ENCODE results near the gene AHCY. TPM values are rescaled to one million over a fixed set of nuclear protein-coding genes. Genes with fewer than 3 reads are reported as not detected.

AHCY gene
- total RNA-seq, 1 donor from 2014 or later: 77.9 TPM

DNA sequence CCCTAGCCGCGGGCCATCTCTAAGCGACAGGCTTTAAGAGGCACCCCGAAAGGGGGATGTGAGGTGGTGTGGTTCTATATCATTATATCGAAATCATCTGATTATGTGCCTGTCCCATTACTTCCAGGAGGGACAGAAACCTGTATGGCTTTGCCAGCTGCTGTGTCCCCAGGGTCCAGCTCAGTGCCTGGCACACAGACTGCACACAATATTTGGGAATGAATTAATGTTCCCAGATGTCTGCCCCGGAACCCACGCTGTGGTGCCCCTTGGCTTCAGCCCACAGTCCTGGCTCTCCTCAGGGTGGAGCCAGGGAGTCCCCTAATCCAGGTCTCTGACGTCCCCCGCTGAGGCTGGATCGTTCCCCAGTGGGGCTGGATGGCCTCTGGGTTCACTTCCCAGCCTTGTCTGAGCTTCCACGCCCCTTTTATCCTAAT, 8.9 kb upstream of the AHCY start:
- TF ChIP-seq, protein P1, sequence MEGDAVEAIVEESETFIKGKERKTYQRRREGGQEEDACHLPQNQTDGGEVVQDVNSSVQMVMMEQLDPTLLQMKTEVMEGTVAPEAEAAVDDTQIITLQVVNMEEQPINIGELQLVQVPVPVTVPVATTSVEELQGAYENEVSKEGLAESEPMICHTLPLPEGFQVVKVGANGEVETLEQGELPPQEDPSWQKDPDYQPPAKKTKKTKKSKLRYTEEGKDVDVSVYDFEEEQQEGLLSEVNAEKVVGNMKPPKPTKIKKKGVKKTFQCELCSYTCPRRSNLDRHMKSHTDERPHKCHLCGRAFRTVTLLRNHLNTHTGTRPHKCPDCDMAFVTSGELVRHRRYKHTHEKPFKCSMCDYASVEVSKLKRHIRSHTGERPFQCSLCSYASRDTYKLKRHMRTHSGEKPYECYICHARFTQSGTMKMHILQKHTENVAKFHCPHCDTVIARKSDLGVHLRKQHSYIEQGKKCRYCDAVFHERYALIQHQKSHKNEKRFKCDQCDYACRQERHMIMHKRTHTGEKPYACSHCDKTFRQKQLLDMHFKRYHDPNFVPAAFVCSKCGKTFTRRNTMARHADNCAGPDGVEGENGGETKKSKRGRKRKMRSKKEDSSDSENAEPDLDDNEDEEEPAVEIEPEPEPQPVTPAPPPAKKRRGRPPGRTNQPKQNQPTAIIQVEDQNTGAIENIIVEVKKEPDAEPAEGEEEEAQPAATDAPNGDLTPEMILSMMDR (IDR thresholded peaks at IDR 0.05): no peak
- intact Hi-C loops (cut with micrococcal nuclease): loop anchor here (1.0 to 5.0 kb wide), 7 partner anchors 9 to 457 kb away; partner anchors contain the start of gene AHCY
- Mint-ChIP-seq H3K9me3 (no peaks in the 10 kb centered on the region), H3K27me3 (peaks cover 19% of the 10 kb centered on the region), H3K4me3 (no peak overlapping the region), H3K27ac (no peak overlapping the region), H3K36me3 (ENCODE audit: low read depth) (no peaks in the 10 kb centered on the region), H3K4me1 (peaks cover 7% of the 10 kb centered on the region)
- POLR2A ChIA-PET: interaction anchor here (0.6 to 1.9 kb wide), 7 partner anchors 51 to 458 kb away, joined by 3 to 8 read pairs (median 4); partner anchors contain the start of genes DYNLRB1 and ITCH
- CTCF ChIA-PET: interaction anchor here (0.6 to 4.1 kb wide), 50 partner anchors 10 to 460 kb away, joined by 3 to 95 read pairs (median 5); partner anchors contain the start of genes AHCY, DYNLRB1, ITCH and MAP1LC3A
- DNase-seq (no peak), ATAC-seq (ENCODE audit: low read depth) (no peak)

DNA sequence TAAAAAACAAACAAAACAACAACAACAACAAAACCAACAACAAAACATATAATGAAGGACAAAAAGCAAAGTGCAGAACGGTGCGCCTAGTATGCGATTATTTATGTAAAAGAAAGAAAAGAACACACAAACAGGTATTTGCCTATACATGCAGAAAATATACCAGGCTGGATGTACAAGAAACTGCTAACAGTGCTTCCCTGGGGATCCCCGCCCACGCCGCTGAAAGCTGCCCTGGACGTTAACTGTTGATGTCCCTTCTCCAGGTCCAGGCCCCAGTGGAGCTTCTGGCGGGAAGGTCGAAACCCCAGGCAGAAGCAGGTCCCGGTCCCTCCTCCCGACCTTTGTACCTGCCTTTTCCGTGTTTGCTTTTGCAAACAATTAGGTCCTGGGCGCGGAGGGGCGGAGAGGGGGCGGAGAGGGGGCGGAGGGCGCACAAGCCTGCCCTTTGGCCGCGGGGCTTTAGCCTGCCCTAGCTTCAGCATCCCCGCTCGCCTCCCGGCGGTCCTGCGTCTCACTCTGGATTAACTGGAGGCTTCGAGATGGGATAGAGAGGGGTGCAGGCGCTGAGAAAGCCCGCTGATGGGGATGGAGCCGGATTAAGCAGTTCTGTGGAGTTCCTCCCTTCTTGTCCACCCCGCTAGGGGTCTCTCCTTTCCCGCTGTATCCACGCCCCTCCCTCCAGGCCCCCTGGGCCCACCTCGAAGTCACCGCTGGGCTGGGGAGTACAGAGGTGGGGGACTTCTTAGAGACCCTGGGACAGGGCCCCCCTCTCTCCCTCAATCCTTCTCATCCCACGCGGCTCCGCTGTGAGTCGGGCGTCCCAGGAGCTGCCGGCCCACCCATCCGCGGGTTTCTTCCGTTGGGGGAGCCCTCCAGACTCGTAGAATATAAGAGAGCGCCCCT, 8.2 kb upstream of the AHCY start:
- peaks cover 7% of the 10 kb centered on the region for H3K4me1 Mint-ChIP-seq
- peaks cover 19% of the 10 kb centered on the region for H3K27me3 Mint-ChIP-seq
- DNase-seq: no peak
- intact Hi-C loops (cut with micrococcal nuclease): loop anchor here (1.0 to 5.0 kb wide), 7 partner anchors 8 to 458 kb away; partner anchors contain the start of gene AHCY
- ATAC-seq (ENCODE audit: low read depth): no peak
- H3K9me3 Mint-ChIP-seq: no peaks in the 10 kb centered on the region
- TF ChIP-seq, protein P1 (IDR thresholded peaks at IDR 0.05): no peak
- CTCF ChIA-PET: interaction anchor here (1.2 to 4.1 kb wide), 16 partner anchors 9 to 461 kb away, joined by 4 to 95 read pairs (median 10); partner anchors contain the start of genes AHCY, DYNLRB1 and ITCH
- H3K4me3 Mint-ChIP-seq: no peak overlapping the region
- H3K36me3 Mint-ChIP-seq (ENCODE audit: low read depth): no peaks in the 10 kb centered on the region
- POLR2A ChIA-PET: interaction anchor here (1.8 kb wide), 1 partner anchor 206 kb away, joined by 4 read pairs; no protein-coding TSS in a partner anchor
- no peak overlapping the region for H3K27ac Mint-ChIP-seq

DNA sequence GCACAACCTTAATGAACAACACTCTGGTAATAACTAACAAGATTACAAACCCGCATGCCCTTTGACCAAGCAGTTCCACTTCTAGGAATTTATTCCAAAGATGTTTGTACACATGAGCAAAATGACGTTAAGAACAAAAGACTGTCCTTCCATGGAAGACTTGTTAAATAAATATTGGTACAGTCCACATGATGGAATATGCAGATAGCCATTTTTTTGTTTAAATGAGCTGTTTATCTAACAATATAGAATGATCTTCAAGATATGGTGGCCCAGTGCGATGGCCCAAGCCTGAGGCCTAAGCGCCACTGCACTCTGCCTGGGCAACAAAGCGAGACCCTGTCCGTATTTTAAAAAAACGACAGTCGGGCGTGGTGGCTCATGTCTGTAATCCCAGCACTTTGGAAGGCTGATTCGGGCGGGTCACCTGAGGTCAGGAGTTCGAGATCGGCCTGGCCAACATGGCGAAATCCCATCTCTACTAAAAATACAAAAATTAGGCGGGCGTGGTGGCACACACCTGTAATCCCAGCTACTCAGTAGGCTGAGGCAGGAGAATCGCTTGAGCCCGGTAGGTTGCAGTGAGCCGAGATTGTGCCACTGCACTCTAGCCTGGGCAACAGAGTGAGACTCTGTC, 7.4 kb upstream of the AHCY start:
- TF ChIP-seq, protein P1 (IDR thresholded peaks at IDR 0.05): no peak
- DNase-seq (no peak), ATAC-seq (ENCODE audit: low read depth) (no peak)
- H3K27ac Mint-ChIP-seq: no peak overlapping the region
- ChIA-PET CTCF (interaction anchor here (1.2 kb wide), 1 partner anchor 460 kb away, joined by 5 read pairs; no protein-coding TSS in a partner anchor), POLR2A (no interaction called here)
- intact Hi-C loops (cut with micrococcal nuclease): loop anchor here (5.0 kb wide), 2 partner anchors 107 to 227 kb away; no protein-coding TSS in a partner anchor
- H3K4me1 Mint-ChIP-seq: peaks cover 7% of the 10 kb centered on the region
- H3K9me3 Mint-ChIP-seq: no peaks in the 10 kb centered on the region
- no peaks in the 10 kb centered on the region for H3K36me3 Mint-ChIP-seq (ENCODE audit: low read depth)
- H3K4me3 Mint-ChIP-seq: no peak overlapping the region
- H3K27me3 Mint-ChIP-seq: peaks cover 19% of the 10 kb centered on the region

DNA sequence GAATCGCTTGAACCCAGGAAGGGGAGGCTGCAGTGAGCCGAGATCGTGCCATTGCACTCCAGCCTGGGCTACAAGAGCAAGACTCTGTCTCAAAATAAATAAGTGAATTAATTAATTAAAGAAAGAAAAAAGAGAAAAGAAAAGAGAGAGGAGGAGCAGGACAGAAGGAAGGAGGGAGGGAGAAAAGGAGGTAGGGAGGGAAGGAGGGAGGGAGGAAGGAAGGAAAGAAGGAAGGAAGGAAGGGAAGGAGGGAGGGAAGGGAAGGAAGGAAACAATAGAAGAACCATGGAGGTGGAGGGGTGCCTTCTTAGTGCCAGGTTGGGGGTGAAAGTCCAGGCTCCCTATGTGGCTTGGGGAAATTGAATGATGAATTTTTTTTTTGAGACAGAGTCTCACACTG, 6.5 kb upstream of the AHCY start:
- Mint-ChIP-seq H3K27me3 (peaks cover 19% of the 10 kb centered on the region), H3K36me3 (ENCODE audit: low read depth) (no peaks in the 10 kb centered on the region), H3K4me3 (no peak overlapping the region), H3K27ac (no peak overlapping the region), H3K9me3 (no peaks in the 10 kb centered on the region), H3K4me1 (peaks cover 7% of the 10 kb centered on the region)
- CTCF ChIA-PET: interaction anchor here (1.0 kb wide), 1 partner anchor 460 kb away, joined by 3 read pairs; no protein-coding TSS in a partner anchor
- intact Hi-C loops (cut with micrococcal nuclease): loop anchor here (5.0 kb wide), 2 partner anchors 108 to 228 kb away; no protein-coding TSS in a partner anchor
- DNase-seq (no peak), ATAC-seq (ENCODE audit: low read depth) (no peak)
- TF ChIP-seq, protein P1 (IDR thresholded peaks at IDR 0.05): no peak
- POLR2A ChIA-PET: no interaction called here
